Measurements from ENCODE around the gene SLC8A1.

The SLC8A1 gene

GRCh38 chr2:40457837-40458236 lies 5.9 kb upstream of the SLC8A1 start:
- no peak for DNase-seq

GRCh38 chr2:40457366-40457765 lies 5.5 kb upstream of the SLC8A1 start:
- no peak for DNase-seq

GRCh38 chr2:40456926-40457325 lies 5.0 kb upstream of the SLC8A1 start:
- DNase-seq, result no peak

GRCh38 chr2:40455661-40456060 lies 3.8 kb upstream of the SLC8A1 start:
- no peak for DNase-seq

- DNase-seq, result no peak
These were observed 2.4 kb upstream of the SLC8A1 start for GRCh38 chr2:40454321-40454720.

- no peak for DNase-seq
These were observed 896 bp upstream of the SLC8A1 start for GRCh38 chr2:40452786-40453185.

GRCh38 chr2:40450796-40451430 lies 977 bp downstream of the SLC8A1 start:
- no peak for DNase-seq

GRCh38 chr2:40450066-40450795 lies 1.7 kb downstream of the SLC8A1 start:
- no peak for DNase-seq

- no peak for DNase-seq
These were observed 3.3 kb downstream of the SLC8A1 start for GRCh38 chr2:40448476-40449079.

- DNase-seq, result no peak
These were observed 6.4 kb downstream of the SLC8A1 start for GRCh38 chr2:40445467-40445866.

- no peak for DNase-seq
These were observed 11.1 kb downstream of the SLC8A1 start for GRCh38 chr2:40440835-40441234.

- no peak for DNase-seq
These were observed 12.4 kb downstream of the SLC8A1 start for GRCh38 chr2:40439473-40439872.

GRCh38 chr2:40436093-40436475 lies 15.8 kb downstream of the SLC8A1 start:
- DNase-seq, result no peak

GRCh38 chr2:40435426-40436092 lies 16.3 kb downstream of the SLC8A1 start:
- no peak for DNase-seq

GRCh38 chr2:40434731-40435271 lies 17.1 kb downstream of the SLC8A1 start:
- no peak for DNase-seq

- DNase-seq, result no peak
These were observed 18.2 kb downstream of the SLC8A1 start for GRCh38 chr2:40433736-40434135.

GRCh38 chr2:40432921-40433483 lies 18.9 kb downstream of the SLC8A1 start:
- no peak for DNase-seq

- no peak for DNase-seq
These were observed 20.3 kb downstream of the SLC8A1 start for GRCh38 chr2:40431600-40431955.

GRCh38 chr2:40430776-40431599 lies 20.9 kb downstream of the SLC8A1 start:
- DNase-seq, result no peak

- DNase-seq, result no peak
These were observed 23.5 kb downstream of the SLC8A1 start for GRCh38 chr2:40428439-40428838.

- no peak for DNase-seq
These were observed 30.1 kb downstream of the SLC8A1 start for GRCh38 chr2:40421631-40422297.

GRCh38 chr2:40420478-40420877 lies 31.4 kb downstream of the SLC8A1 start:
- no peak for DNase-seq

All from GDM1 (cell line).